ENCODE results near the gene PRMT2. TPM values are rescaled to one million over a fixed set of nuclear protein-coding genes. Genes with fewer than 3 reads are reported as not detected.

The PRMT2 gene
- total RNA-seq, 3 donors from 2014 or later (not counting 1 experiment from before 2014, with no cell fraction given), result 122 to 199 (median 170) TPM

DNA sequence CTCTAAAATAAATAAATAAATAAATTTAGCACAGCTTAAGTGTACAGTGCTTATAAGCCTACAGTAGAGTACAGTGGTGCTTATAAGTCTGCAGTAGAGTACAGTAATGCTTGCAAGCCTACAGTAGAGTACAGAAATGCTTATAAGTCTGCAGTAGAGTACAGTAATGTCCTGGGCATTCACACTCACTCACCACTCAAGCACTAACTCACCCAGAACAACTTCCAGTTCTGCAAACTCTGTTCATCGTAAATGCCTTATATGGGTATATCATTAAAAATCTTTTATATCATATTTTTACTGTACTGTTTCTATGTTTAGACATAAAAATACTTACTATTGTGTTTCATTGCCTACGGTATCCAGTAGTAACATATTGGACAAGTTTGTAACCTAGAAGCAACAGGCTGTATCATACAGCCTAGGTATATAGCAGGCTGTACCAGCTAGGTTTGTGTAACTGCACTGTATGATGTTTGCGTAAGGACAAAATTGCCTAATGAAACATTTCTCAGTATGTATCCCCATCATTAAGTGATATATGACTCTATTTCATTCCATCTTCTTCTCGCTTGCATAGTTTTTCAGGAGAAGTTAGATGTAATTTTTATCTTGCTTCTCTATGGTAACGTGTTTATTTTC, 16.6 kb upstream of the PRMT2 start:
- intact Hi-C loops (cut with micrococcal nuclease), result no loop called here
- Mint-ChIP-seq H3K4me3 (no peak overlapping the region), H3K36me3 (no peaks in the 10 kb centered on the region), H3K27ac (peak overlapping the region in 1 of 2 donors; percentile 89), H3K9me3 (no peaks in the 10 kb centered on the region), H3K27me3 (ENCODE audit: low read depth in 2 of 2) (no peaks in the 10 kb centered on the region), H3K4me1 (peaks cover 29 to 80% of the 10 kb centered on the region in 2 donors)
- Histone ChIP-seq H3K27me3 (ENCODE audit: control insufficient read depth, insufficient read depth, low read length) (no peaks in the 10 kb centered on the region), H3K4me3 (ENCODE audit: low read length) (no peak overlapping the region), H3K9me3 (ENCODE audit: control insufficient read depth, insufficient read depth, low read length) (no peaks in the 10 kb centered on the region), H3K4me1 (ENCODE audit: control insufficient read depth, insufficient read depth, low read length) (peaks cover 37% of the 10 kb centered on the region), H3K27ac (ENCODE audit: low read length) (no peak overlapping the region), H3K36me3 (ENCODE audit: control insufficient read depth, insufficient read depth, low read length) (no peaks in the 10 kb centered on the region)
- no peak for TF ChIP-seq CTCF (IDR thresholded peaks at IDR 0.05)
- no peak for ATAC-seq
- 100% methylated on average over 2 of the region's 5 CpGs for WGBS (ENCODE audit: insufficient coverage)
- no peak for DNase-seq

- H3K4me3 Mint-ChIP-seq, result no peak overlapping the region
- Histone ChIP-seq H3K9me3 (ENCODE audit: control insufficient read depth, insufficient read depth, low read length) (no peaks in the 10 kb centered on the region), H3K27me3 (ENCODE audit: control insufficient read depth, insufficient read depth, low read length) (no peaks in the 10 kb centered on the region), H3K27ac (ENCODE audit: low read length) (no peak overlapping the region), H3K4me1 (ENCODE audit: control insufficient read depth, insufficient read depth, low read length) (peaks cover 46% of the 10 kb centered on the region), H3K36me3 (ENCODE audit: control insufficient read depth, insufficient read depth, low read length) (no peaks in the 10 kb centered on the region), H3K4me3 (ENCODE audit: low read length) (no peak overlapping the region)
- H3K27ac Mint-ChIP-seq, result peak overlapping the region in 1 of 2 donors; percentile 89
- DNase-seq (no peak), ATAC-seq (no peak)
- no peaks in the 10 kb centered on the region for H3K36me3 Mint-ChIP-seq
- TF ChIP-seq CTCF (IDR thresholded peaks at IDR 0.05), result no peak
- WGBS (ENCODE audit: insufficient coverage), result 91% methylated on average over 2 of the region's 2 CpGs
- H3K4me1 Mint-ChIP-seq, result peaks cover 29 to 76% of the 10 kb centered on the region in 2 donors
- H3K27me3 Mint-ChIP-seq (ENCODE audit: low read depth in 2 of 2), result no peaks in the 10 kb centered on the region
- no peaks in the 10 kb centered on the region for H3K9me3 Mint-ChIP-seq
- intact Hi-C loops (cut with micrococcal nuclease), result no loop called here
Measured at GRCh38 chr21:46619846-46620245, 15.6 kb upstream of the PRMT2 start.

GRCh38 chr21:46620846-46621245, 14.6 kb upstream of the PRMT2 start:
- 94% methylated on average over 7 of the region's 7 CpGs for WGBS (ENCODE audit: insufficient coverage)
- intact Hi-C loops (cut with micrococcal nuclease), result no loop called here

More at GRCh38 chr21:46620846-46621245, 14.6 kb upstream of the PRMT2 start:
- H3K27ac ChIP-seq (ENCODE audit: low read length), result peak overlapping the region; percentile 94
- Mint-ChIP-seq H3K4me1 (peaks cover 29 to 73% of the 10 kb centered on the region in 2 donors), H3K27ac (peak overlapping the region; percentile 89 to 91), H3K9me3 (no peaks in the 10 kb centered on the region), H3K4me3 (no peak overlapping the region), H3K27me3 (ENCODE audit: low read depth in 2 of 2) (no peaks in the 10 kb centered on the region), H3K36me3 (no peaks in the 10 kb centered on the region)
- ATAC-seq (no peak), DNase-seq (no peak)
- peaks cover 46% of the 10 kb centered on the region for H3K4me1 ChIP-seq (ENCODE audit: control insufficient read depth, insufficient read depth, low read length)
- no peaks in the 10 kb centered on the region for H3K27me3 ChIP-seq (ENCODE audit: control insufficient read depth, insufficient read depth, low read length)
- no peaks in the 10 kb centered on the region for H3K36me3 ChIP-seq (ENCODE audit: control insufficient read depth, insufficient read depth, low read length)
- TF ChIP-seq CTCF (IDR thresholded peaks at IDR 0.05), result no peak
- H3K9me3 ChIP-seq (ENCODE audit: control insufficient read depth, insufficient read depth, low read length), result peaks cover 8% of the 10 kb centered on the region
- no peak overlapping the region for H3K4me3 ChIP-seq (ENCODE audit: low read length)
